ENCODE measurements around the gene MDFI.

MDFI gene

DNA sequence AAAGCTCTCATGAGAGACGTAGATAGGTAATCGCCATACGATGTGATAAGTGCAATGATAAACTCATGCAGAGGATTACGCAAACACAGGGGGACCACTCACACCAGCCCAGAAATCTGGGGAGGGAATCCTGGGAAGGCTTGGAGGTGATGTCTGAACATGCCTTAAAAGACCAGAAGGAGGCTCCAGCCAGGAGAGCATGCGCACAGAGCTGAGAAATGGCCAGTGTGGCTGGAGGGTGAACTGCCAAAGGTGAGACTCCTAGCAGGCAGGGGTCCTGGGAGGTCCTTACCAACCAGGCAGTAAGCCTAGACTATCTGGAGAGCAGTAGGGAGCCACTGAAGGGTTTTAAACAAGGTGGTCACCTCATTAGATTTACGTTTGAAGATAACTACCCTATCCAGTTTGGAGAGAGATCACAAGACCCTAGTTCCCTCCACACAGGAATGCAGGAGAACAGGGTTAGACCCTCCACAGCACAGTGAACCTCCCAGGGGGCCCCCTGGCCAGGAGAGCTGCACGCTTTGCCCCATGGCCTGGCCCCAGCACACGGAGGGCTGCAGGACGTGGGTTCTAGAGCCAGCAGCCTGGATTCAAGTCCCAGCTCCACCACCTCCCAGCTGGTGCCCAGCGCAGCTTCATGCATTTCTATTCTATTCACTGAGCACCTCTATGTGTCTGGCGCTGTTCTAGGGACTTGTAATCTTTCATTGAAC, 13.1 kb downstream of the MDFI start:
- DNase-seq (ENCODE audit: low read depth, low spot score), result no peak

DNA sequence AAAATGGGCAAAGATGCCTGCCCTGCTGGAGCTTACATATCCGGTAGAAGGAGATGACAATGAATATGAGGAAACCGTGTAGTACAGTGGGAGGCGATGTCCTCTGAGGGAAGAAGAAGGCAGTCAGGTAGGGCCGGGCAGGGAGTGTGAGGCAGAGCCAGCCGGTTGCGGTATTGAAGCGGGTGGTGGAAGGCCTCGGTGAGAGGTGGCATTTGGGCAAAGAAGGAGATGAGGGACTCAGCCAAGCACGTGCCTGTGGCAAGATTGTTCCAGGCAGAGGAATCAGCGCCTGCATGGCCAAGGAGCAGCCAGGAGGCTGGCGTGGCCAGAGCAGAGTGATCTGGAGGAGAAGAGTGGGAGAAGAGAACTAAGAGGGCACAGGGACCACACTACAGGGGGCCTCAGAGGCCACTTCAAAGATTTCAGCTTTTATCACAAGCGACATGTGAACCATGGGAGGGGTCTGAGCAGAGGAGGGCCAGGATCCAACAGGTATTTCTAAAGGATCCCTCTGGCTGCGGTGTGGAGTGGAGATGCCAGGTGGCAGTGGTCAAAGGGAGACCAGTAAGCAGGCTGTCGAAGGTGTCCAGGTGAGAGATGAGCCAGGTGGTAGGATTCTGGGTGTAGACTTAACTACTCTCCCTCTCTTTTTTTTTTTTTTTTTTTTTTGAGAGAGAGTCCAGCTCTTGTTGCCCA, 13.8 kb downstream of the MDFI start:
- no peak for DNase-seq (ENCODE audit: low read depth, low spot score)

DNA sequence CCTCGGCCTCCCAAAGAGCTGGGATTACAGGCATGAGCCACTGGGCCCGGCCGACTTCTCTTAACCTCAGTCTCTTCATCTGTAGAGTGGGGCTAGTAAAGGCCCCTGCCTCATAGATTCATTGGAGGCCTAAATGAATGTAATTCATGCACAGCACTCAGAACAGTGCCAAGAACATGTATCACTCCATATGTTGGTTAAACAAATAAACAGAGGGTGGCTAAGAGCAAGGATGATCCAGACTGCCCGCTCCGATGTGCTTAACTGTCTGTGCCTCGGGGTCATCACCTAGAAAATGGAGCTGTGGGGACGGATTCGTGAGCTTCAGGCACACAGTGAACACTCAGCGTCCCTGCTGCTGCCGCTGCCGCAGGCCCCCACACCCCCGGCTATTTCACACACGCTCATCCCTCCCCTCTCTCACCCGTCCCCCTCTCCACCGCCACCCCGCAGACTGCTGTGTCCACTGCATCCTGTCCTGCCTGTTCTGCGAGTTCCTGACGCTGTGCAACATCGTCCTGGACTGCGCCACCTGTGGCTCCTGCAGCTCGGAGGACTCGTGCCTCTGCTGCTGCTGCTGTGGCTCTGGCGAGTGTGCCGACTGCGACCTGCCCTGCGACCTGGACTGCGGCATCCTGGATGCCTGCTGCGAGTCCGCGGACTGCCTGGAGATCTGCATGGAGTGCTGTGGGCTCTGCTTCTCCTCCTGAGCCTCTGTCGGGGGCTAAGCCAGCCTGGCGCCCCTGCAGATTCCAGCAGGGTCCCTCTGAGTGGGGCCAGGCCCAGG, 14.8 kb downstream of the MDFI start:
- DNase-seq (ENCODE audit: low read depth, low spot score), result no peak

DNA sequence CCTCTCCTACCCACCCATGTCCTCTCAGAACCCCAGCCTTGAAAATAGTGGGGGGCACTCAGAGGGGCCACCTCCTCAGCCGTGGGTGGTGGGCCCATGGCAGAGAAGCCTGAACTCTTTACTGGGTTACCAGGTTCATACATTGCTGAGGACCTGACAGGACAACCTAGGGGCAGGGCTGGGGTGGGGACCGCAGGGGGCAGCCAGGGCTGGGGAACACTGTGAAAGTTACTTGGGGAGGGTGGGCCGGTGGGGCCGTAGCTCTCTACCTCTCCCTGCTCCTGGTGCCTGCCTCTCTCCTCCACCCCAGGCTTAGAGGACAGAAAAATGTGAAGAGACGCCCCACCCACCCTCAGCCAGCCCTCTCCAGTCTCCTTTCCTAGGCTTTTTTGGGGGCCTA, 15.4 kb downstream of the MDFI start:
- no peak for DNase-seq (ENCODE audit: low read depth, low spot score)

DNA sequence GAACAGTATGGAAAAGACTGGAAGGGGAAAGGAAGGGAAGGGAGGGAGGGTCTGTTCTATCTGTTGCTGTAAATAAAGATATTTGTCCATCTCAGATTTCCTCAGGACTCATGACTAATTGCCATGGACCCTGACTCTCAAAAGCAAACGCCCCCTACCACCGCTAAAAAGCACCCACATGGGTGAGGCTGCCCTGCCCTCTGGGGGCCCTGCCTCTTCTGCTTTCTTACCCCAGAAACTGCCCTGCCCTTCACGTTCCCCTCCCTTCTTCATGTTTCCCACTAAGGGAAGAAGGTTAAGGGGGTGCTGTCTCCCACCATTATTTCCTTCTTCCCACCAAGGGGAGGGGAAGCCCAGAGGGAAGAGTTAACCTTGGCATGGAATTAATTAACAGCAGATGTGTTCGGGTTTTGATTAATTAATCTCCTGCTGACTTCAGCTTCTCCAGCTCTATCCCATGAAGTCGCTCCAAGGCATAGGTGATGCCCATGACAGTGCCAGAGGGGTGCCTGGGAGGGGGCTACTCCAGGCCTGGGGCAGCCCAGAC, 16.0 kb downstream of the MDFI start:
- DNase-seq (ENCODE audit: low read depth, low spot score), result no peak

DNA sequence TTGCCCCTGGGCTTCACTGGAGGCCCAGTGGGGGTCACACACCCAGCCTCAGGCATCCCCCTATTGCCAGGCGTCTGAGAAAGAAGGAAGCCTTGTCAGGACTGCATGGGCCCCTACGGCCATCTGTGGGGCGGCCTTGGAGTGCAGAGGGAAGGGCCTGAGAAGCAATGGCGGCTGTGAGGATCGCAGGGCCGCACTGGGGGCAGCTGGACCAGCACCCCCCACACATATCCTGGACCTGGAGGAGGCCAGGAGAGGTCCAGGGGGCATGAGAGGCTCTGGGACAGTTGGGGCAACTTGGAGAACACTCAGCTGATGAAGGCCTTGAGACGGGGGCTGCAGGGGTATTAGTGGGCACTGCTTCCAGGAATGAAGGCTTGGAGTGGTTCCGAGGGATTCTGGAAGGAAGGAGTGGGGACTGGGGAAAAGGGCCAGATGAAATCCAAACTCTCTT, 16.5 kb downstream of the MDFI start:
- DNase-seq (ENCODE audit: low read depth, low spot score), result no peak

DNA sequence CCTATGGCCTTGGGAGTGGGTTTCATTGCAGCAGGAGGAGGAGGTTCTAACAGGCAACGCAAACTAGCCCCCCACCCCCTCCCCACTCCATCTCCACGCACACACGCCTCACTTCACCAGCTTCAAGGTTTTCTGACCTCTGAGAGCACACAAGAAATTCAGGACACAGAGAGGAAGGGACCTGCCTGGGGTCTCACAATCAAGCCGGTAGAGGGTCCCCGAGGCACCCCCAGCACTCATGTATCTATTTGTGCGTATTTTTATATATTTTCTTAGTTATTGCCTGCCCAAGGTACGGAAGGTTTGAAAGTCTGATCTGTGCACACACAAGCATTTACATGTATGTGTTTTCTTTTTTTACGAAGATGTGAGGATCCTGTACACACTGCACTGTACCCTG, 16.9 kb downstream of the MDFI start:
- no peak for DNase-seq (ENCODE audit: low read depth, low spot score)

DNA sequence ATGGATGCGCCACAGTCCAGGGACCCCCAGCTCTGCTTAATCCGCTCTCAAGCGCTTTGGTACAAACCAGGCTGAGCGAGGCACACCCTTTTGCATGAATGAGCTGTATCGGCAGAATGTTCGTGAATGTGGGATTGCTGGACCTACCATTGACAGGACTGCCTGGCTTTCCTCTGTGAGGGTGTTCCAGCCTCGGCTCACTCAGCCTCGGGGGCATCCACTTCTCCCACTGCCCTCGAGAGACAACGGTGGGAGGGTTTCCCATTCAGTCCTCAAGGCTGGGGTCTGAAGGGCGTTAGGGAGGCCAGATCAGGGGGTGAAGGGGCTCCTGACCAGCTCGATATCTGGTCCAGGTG, 17.4 kb downstream of the MDFI start:
- DNase-seq (ENCODE audit: low read depth, low spot score), result no peak

DNA sequence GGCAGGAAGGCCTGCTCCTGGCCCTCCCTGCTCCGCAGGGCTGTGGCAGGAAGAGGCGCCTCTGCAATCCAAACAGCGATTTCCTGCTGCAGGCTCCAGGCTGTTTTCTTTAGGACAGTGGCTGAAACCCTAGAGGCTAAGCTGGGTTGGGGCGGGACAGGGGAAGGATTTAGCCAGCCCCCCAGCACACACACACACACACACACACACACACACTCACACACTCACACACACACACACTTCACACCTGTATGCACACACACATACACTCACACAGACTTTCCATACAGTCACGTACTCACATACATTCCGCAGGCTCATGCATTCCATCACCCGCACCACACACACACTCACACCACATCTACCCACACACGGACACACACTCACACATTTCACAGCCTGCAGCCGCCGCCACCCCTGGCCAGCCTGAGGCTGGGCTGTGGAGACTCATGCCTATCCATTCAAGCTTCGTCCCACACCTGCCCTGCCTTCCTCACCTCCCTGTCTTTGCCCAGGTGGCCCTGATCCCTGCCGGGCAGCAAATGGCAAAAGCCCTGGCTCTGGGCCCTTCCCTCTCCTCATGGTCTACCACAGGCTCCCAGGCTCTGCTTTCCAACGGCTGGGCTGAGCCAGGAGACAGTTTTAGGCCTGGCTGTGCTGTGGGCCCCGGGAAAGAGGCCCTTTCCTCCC, 17.9 kb downstream of the MDFI start:
- DNase-seq (ENCODE audit: low read depth, low spot score), result no peak

DNA sequence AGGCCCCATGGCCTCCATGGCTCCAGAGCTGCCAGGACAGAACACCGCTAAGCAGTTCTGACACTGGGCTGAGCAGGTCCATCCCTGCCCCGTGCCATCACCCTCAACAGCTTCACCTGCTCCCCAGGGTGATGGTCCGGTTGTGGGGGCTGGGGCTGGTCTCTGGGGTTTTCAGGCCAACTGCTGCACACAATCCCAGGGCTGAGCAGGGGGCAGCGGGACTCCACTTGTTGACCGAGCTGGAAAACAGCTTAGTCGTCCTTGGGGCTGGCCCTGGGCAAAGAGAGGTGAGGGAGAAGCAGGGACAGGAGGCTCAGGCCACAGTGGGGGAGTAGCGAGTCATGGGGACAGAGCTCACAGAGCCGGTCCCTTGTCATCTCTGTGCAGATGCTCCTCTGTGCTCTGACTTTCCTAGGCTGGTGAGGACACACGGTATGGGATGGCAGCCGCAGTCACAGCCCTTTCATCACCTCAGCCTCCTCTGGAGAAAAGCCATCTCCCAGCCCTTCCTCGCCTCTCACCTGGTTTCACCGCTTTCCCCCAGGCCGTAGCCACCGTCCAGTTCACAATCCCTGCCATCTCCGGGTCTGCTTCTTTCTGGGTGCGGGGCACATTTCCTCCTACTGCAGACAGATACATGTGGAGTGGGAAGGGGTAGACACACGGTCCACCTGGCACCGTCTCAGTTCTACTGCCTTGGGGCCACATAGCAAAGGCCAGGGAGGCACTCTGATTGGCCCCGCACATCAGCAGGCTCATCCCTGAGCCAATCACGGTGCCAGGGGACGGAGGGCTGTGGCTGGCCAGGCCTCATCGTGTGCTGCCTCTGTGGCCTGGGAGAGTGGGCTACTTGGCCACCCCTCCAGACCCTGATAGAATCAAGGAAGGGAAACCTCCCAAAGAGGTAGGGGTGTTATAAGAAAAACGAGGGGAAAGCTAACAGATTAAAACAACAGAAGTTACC, 19.1 kb downstream of the MDFI start:
- DNase-seq (ENCODE audit: low read depth, low spot score), result no peak

DNA sequence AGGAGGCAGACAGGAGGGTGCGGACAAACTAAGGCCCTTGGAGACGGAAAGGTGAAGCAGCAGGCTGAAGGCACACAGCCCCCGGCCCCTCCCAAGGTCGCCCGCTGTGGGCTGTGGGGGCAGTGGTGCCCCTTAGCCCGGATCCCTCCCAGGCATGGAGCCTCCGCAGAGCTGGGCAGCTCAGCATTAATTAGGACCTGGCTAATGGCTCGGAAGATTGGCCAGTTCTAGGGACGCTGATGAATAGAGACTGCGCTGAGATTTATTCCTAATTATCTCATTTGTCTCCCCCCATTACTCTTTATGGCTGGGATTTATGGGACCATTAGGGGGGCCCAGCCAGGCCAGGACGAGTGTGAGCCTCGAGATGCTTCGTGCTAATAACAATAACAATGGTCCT, 20.4 kb downstream of the MDFI start:
- no peak for DNase-seq (ENCODE audit: low read depth, low spot score)

DNA sequence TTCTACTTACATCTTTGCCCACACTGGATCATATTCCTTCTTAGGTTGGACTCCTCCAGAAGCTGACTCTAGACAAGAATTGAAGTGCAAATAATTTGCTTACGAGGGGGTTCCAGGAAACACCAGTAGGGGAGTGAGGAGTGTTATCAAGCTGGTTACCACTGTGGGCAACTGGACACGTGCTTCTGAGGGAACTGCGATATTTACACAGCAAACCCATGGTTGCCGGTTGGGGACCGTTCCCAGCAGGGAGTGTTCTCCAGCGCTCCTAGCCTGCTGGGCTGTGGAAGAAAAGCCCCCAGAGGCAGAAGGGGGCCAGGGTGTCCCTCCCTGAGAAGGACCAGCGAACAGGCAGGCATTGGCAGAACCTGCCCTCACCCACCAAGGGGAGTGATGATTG, 21.7 kb downstream of the MDFI start:
- no peak for DNase-seq (ENCODE audit: low read depth, low spot score)

DNA sequence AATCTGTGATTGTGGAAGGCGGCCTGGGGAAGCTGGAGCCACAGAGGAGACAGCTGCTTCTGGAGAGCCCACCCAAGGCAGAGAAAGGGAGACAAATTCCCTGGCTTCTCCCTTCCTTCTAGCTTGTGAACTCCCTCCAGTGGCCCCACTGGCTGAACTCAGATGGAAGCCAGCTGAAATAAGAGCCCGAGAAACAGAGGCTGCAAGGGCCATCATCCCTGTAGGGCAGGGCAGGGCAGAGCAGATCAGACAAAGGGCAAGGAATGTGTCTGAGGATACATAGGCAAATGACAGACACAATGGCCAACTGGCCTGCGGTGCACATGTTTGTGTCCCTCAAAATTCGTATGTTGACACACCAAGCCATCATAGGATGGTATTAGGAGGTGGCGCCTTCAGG, 25.3 kb downstream of the MDFI start:
- no peak for DNase-seq (ENCODE audit: low read depth, low spot score)

DNA sequence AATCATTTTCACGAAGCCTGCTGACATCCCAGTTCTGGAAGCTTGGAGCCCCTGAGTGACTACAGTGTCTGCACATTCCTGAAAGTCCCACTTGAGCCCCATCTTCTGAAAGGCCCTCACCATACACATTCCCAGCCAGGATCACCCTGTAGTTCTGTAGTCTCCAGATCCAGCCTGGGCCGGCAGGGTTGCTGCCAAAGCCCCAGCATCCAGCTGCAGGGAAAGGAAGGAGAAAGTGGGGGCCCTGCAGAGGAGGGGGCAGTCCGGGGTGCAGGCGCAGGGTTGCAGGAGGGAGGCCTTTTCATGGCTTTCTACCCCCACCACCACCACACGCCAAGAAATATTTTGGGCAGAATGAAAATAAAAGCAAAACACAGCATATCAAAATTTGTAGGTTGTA, 26.0 kb downstream of the MDFI start:
- no peak for DNase-seq (ENCODE audit: low read depth, low spot score)

DNA sequence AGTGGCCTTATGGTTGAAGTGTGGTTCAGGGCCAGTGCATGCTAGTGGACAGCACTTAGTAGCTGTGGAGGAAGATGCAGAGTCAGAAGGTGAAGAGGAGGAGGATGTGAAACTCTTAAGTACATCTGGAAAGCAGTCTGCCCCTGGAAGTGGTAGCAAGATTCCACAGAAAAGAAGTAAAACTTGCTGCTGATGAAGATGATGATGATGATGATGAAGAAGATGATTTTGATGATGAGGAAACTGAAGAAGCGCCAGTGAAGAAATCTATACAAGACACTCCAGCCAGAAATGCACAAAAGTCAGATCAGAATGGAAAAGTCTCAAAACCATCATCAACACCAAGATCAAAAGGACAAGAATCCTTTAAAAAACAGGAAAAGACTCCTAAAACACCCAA, 28.9 kb downstream of the MDFI start:
- DNase-seq (ENCODE audit: low read depth, low spot score), result no peak

DNA sequence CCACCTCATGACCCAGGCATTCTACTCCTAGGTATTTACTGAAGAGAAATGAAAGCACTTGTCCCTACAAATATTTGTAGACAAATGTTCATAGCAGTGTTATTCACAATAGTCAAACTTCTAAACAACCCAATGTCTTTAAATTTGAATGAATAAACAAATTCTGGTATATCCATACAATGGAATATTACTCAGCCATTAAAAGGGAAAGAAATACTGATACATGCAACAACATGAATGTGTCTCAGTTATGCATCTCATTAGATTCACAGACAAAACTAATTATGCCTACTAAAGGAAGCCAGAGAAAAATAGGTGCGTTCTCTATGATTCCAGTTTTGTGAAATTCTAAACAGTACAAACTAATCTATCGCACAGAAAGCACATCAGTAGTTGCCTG, 30.7 kb downstream of the MDFI start:
- no peak for DNase-seq (ENCODE audit: low read depth, low spot score)

DNA sequence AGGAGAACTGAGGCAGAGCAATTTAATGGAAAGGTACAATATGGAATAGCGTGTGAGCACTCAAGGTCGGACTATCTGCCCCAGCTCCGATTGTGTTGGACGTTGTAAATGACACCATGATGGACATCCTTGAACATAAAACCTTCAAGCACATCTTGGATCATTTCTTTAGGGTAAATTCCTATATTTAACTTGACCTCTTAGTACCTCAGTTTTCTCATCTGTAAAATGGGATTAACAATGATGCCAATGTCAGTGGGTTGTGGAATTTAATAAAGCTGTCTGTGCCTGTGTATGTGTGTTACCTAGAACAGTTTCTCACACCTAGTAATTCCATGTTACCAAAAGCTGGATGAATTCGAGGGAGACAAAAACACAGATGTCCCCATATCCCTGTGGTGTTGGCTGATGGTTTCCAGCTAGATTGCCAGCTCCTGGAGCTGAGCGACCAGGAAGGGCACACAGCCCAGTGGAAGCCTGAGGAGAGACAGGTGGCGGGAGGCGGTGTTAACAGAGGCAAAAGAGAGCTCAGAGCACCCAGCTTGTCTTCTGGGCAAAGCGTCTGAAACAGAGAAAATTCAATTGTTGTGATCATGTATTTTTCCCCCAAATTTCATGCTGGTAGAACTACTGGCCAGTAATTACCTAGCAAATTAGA, 32.6 kb downstream of the MDFI start:
- no peak for DNase-seq (ENCODE audit: low read depth, low spot score)

DNA sequence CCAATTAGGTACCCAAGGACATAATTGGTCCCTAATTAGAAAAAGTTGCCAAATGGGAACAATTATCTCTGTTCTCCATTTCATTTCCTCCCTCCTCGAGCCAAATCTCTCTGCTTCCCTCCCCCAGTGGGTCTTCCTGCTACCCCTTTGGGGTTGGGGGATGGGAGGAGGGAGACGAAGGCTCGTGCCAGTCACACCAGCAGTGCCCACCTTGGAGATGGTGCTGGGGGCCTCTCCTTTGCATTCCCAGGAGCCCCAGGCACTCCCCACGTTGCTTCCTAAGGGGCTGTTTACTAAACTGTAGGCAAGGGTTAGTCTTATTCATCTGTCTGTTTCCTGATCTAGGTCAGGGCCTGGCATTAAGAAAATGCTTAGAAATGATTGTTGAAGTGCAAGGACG, 33.1 kb downstream of the MDFI start:
- no peak for DNase-seq (ENCODE audit: low read depth, low spot score)

DNA sequence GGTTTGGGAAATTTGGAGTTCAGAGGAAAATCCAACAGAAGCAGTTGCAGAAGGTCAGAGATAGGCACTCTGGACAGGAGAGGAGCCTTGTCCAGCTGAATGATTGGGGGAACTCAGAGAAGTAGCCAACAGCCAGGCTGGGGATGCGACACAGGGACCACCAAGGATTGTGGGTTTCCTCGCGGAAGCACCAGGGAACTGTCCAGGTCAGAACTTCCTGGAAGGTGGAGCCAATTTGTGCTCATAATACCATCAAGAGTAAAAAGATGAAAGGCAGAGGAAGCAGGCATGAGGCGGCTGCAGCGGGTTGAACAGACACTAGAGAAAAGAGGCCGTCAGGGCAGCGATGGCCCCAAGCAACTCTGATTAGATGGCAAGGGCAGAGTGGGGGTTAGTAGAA, 33.7 kb downstream of the MDFI start:
- no peak for DNase-seq (ENCODE audit: low read depth, low spot score)

Measured in iPS DF 19.7 (cell line).